Cardiac muscle cell (in vitro differentiated cells and primary cell): ENCODE data around the gene RDX. TPM values are rescaled to one million over a fixed set of nuclear protein-coding genes. Genes with fewer than 3 reads are reported as not detected.

Experiments used
- DNase-seq, 2 donors: peaks; one replicate each; pipeline versions ENCODE4 v3.0.0 to v3.0.0-alpha.2; 2010 to 2017; ENCODE audit warnings: low read depth in 1 of 2, low spot score in 1 of 2
- H3K27ac ChIP-seq: fragments of 200-600 bp; sonication (generic); 2 replicates; pipeline ENCODE4 v1.5.1; 2016
- H3K27me3 ChIP-seq: fragments of 200-600 bp; sonication (generic); 2 replicates; pipeline ENCODE4 v1.6.0; 2016; ENCODE audit warnings: control low read depth
- H3K36me3 ChIP-seq: fragments of 200-600 bp; sonication (generic); 2 replicates; pipeline ENCODE4 v1.5.1; 2016; ENCODE audit warnings: control low read depth
- H3K4me1 ChIP-seq: fragments of 200-600 bp; sonication (generic); 2 replicates; pipeline ENCODE4 v1.8.1; 2017; ENCODE audit warnings: low read depth, mild to moderate bottlenecking, mixed run types
- H3K4me3 ChIP-seq: fragments of 200-600 bp; sonication (generic); 2 replicates; pipeline ENCODE4 v1.5.1; 2016; ENCODE audit warnings: mild to moderate bottlenecking
- H3K9me3 ChIP-seq: fragments of 200-600 bp; sonication (generic); 2 replicates; pipeline ENCODE4 v1.5.1; 2017; ENCODE audit warnings: low read depth, mild to moderate bottlenecking, control low read depth
- CTCF ChIP-seq: IDR thresholded peaks from 2 replicates; pipeline ENCODE4 v1.5.1; 2012; ENCODE audit warnings: low read depth, mild to moderate bottlenecking, low read length
- polyA plus RNA-seq: library from polyadenylated mRNA; unstranded; fragments of >200 nt; fragmentation: Nextera tagmentation; extraction: Ambion mirVana; gene quantifications from 2 replicates; pipeline ENCODE4 v1.2.1, GENCODE V29; 2016
- total RNA-seq: library from RNA; depleted of rRNA; stranded (reverse); fragments of >200 nt; gene quantifications from 2 replicates; pipeline ENCODE4 v1.2.3, GENCODE V29; 2016

RDX gene
- total and polyA plus RNA-seq, 2 experiments from 2014 or later: 96.3 to 204 TPM

- peaks cover 21% of the 10 kb centered on the region for H3K4me1 ChIP-seq
- TF ChIP-seq CTCF: no peak
- peak overlapping the region; percentile 67 for H3K27ac ChIP-seq
- H3K36me3 ChIP-seq: no peaks in the 10 kb centered on the region
- no peak overlapping the region for H3K4me3 ChIP-seq
- no peaks in the 10 kb centered on the region for H3K9me3 ChIP-seq
- no peaks in the 10 kb centered on the region for H3K27me3 ChIP-seq
- peak in 1 of 2 donors; percentile 39 for DNase-seq
Measured at GRCh38 chr11:110337570-110338193, 41.3 kb upstream of the RDX start.

GRCh38 chr11:110336054-110336453 lies 39.6 kb upstream of the RDX start:
- DNase-seq: no peak
- Histone ChIP-seq H3K9me3 (no peaks in the 10 kb centered on the region), H3K4me1 (peaks cover 21% of the 10 kb centered on the region), H3K27ac (no peak overlapping the region), H3K27me3 (no peaks in the 10 kb centered on the region), H3K36me3 (no peaks in the 10 kb centered on the region), H3K4me3 (no peak overlapping the region)
- no peak for TF ChIP-seq CTCF

GRCh38 chr11:110335358-110335757 lies 38.9 kb upstream of the RDX start:
- DNase-seq: no peak
- Histone ChIP-seq H3K9me3 (no peaks in the 10 kb centered on the region), H3K27me3 (no peaks in the 10 kb centered on the region), H3K4me1 (peaks cover 19% of the 10 kb centered on the region), H3K36me3 (no peaks in the 10 kb centered on the region), H3K27ac (no peak overlapping the region), H3K4me3 (no peak overlapping the region)
- TF ChIP-seq CTCF: no peak

GRCh38 chr11:110331626-110332025 lies 35.2 kb upstream of the RDX start:
- DNase-seq: no peak
- no peak overlapping the region for H3K4me3 ChIP-seq
- no peaks in the 10 kb centered on the region for H3K4me1 ChIP-seq
- no peak overlapping the region for H3K27ac ChIP-seq
- H3K9me3 ChIP-seq: no peaks in the 10 kb centered on the region
- no peaks in the 10 kb centered on the region for H3K27me3 ChIP-seq
- H3K36me3 ChIP-seq: no peaks in the 10 kb centered on the region
- TF ChIP-seq CTCF: no peak

- TF ChIP-seq CTCF: no peak
- DNase-seq: no peak
Measured at GRCh38 chr11:110329445-110329844, 33.0 kb upstream of the RDX start.

More at GRCh38 chr11:110329445-110329844, 33.0 kb upstream of the RDX start:
- H3K4me3 ChIP-seq: no peak overlapping the region
- no peaks in the 10 kb centered on the region for H3K9me3 ChIP-seq
- no peaks in the 10 kb centered on the region for H3K36me3 ChIP-seq
- H3K27ac ChIP-seq: no peak overlapping the region
- no peaks in the 10 kb centered on the region for H3K27me3 ChIP-seq
- H3K4me1 ChIP-seq: no peaks in the 10 kb centered on the region
